HEK293 (cell line): Measurements from ENCODE around the gene HHLA2.

Experiments
- CTCF ChIA-PET: fragments of 350-600 bp; formaldehyde crosslinking; extraction: SDS; loops from one replicate; lab custom pipeline; 2021; ENCODE audit warnings: antibody characterized with exemption; lab: Yijun Ruan, JAX
- POLR2A ChIA-PET: fragments of 300-600 bp; formaldehyde crosslinking; extraction: SDS; loops from one replicate; lab custom pipeline; 2020; ENCODE audit warnings: antibody characterized with exemption, inconsistent platforms; lab: Yijun Ruan, JAX
- H3K27ac ChIP-seq: fragments of 200-500 bp; sonication (Bioruptor generic); 2 replicates; pipeline ENCODE4 v1.5.1; 2014; ENCODE audit warnings: low read depth, low read length, control low read depth, inconsistent platforms; ENCODE audit errors: extremely low read depth
- H3K36me3 ChIP-seq, 2 experiments: fragments of 200-500 bp in 1 of 2; sonication (Bioruptor generic) in 1 of 2; 1 replicate in 1 of 2; 2 replicates in 1 of 2; pipeline ENCODE4 v1.5.1; 2014 to 2017; ENCODE audit warnings: inconsistent platforms in 2 of 2, low read length in 2 of 2; ENCODE audit not compliant: control insufficient read depth in 2 of 2, insufficient read depth in 1 of 2
- H3K4me1 ChIP-seq: fragments of 200-500 bp; sonication (Bioruptor generic); 2 replicates; pipeline ENCODE4 v1.5.1; 2014; ENCODE audit warnings: mild to moderate bottlenecking, low read length, inconsistent platforms; ENCODE audit not compliant: control insufficient read depth, insufficient read depth
- H3K4me3 ChIP-seq: 2 replicates; pipeline ENCODE4 v1.5.1; 2011; ENCODE audit warnings: low read depth, mild to moderate bottlenecking, control low read depth, low read length, moderate library complexity
- H3K9me3 ChIP-seq: fragments of 200-500 bp; sonication (Bioruptor generic); 2 replicates; pipeline ENCODE4 v1.5.1; 2014; ENCODE audit warnings: low read depth, low read length, inconsistent platforms; ENCODE audit not compliant: control insufficient read depth, insufficient read depth
- GLI2 ChIP-seq: fragments of 450-650 bp; formaldehyde crosslinking; IDR thresholded peaks from 2 replicates; pipeline ENCODE4; 2017; ENCODE audit warnings: missing biosample characterization, missing genetic modification characterization, low read depth, borderline replicate concordance
- MEIS1 ChIP-seq: sonication (generic); formaldehyde crosslinking; IDR thresholded peaks from 2 replicates; pipeline ENCODE4 v1.8.1; 2022; ENCODE audit warnings: missing genetic modification reagents, mild to moderate bottlenecking, borderline replicate concordance
- OVOL3 ChIP-seq: fragments of 450-650 bp; formaldehyde crosslinking; IDR thresholded peaks from 2 replicates; pipeline ENCODE4 v1.5.1; 2016; ENCODE audit warnings: missing biosample characterization, missing genetic modification characterization
- RBAK ChIP-seq: fragments of 450-650 bp; formaldehyde crosslinking; IDR thresholded peaks from 2 replicates; pipeline ENCODE4 v1.5.1; 2016; ENCODE audit warnings: missing biosample characterization, missing genetic modification characterization
- SCRT1 ChIP-seq: fragments of 450-650 bp; formaldehyde crosslinking; IDR thresholded peaks from 2 replicates; pipeline ENCODE4 v1.5.1; 2016; ENCODE audit warnings: missing biosample characterization, missing genetic modification characterization, borderline replicate concordance
- TCF7L2 ChIP-seq: IDR thresholded peaks from 2 replicates; pipeline ENCODE4 v1.6.1; 2011; ENCODE audit warnings: low read depth, mild to moderate bottlenecking, inconsistent platforms, low read length, moderate library complexity, borderline replicate concordance
- ZBTB20 ChIP-seq: fragments of 450-650 bp; formaldehyde crosslinking; IDR thresholded peaks from 2 replicates; pipeline ENCODE4 v1.5.1; 2016; ENCODE audit warnings: missing biosample characterization, missing genetic modification characterization
- ZFP3 ChIP-seq: fragments of 450-650 bp; formaldehyde crosslinking; IDR thresholded peaks from 2 replicates; pipeline ENCODE4 v1.5.1; 2016; ENCODE audit warnings: low read depth, missing biosample characterization, missing genetic modification characterization
- ZNF121 ChIP-seq: fragments of 450-650 bp; formaldehyde crosslinking; IDR thresholded peaks from 2 replicates; pipeline ENCODE4 v1.5.1; 2016; ENCODE audit warnings: missing biosample characterization, missing genetic modification characterization
- ZNF155 ChIP-seq: fragments of 450-650 bp; formaldehyde crosslinking; IDR thresholded peaks from 2 replicates; pipeline ENCODE4 v1.5.1; 2016; ENCODE audit warnings: missing biosample characterization, missing genetic modification characterization
- ZNF426 ChIP-seq: fragments of 450-650 bp; formaldehyde crosslinking; IDR thresholded peaks from 2 replicates; pipeline ENCODE4 v1.5.1; 2017; ENCODE audit warnings: missing biosample characterization, missing genetic modification characterization, mild to moderate bottlenecking, inconsistent platforms, moderate library complexity
- ZNF473 ChIP-seq: fragments of 450-650 bp; formaldehyde crosslinking; IDR thresholded peaks from 2 replicates; pipeline ENCODE4 v1.5.1; 2017; ENCODE audit warnings: missing biosample characterization, missing genetic modification characterization
- ZNF510 ChIP-seq: fragments of 450-650 bp; formaldehyde crosslinking; IDR thresholded peaks from 2 replicates; pipeline ENCODE4 v1.5.1; 2018; ENCODE audit warnings: mild to moderate bottlenecking, missing genetic modification characterization, missing biosample characterization; ENCODE audit not compliant: insufficient replicate concordance
- ZNF544 ChIP-seq: fragments of 450-650 bp; formaldehyde crosslinking; IDR thresholded peaks from 2 replicates; pipeline ENCODE4 v1.5.0; 2017; ENCODE audit warnings: missing biosample characterization, missing genetic modification characterization
- ZNF585B ChIP-seq: fragments of 450-650 bp; formaldehyde crosslinking; IDR thresholded peaks from 2 replicates; pipeline ENCODE4 v1.5.1; 2016; ENCODE audit warnings: missing biosample characterization, missing genetic modification characterization
- ZNF629 ChIP-seq: fragments of 450-650 bp; formaldehyde crosslinking; IDR thresholded peaks from 2 replicates; pipeline ENCODE4 v1.5.1; 2017; ENCODE audit warnings: missing biosample characterization, missing genetic modification characterization
- ZNF660 ChIP-seq: fragments of 450-650 bp; IDR thresholded peaks from 2 replicates; pipeline ENCODE4 v1.5.1; 2018; ENCODE audit warnings: missing biosample characterization, mild to moderate bottlenecking, missing genetic modification characterization
- ZNF670 ChIP-seq: fragments of 450-650 bp; formaldehyde crosslinking; IDR thresholded peaks from 2 replicates; pipeline ENCODE4 v1.5.1; 2016; ENCODE audit warnings: missing biosample characterization, missing genetic modification characterization, low read depth
- ZNF843 ChIP-seq: fragments of 450-650 bp; formaldehyde crosslinking; IDR thresholded peaks from 2 replicates; pipeline ENCODE4 v1.5.1; 2016; ENCODE audit warnings: missing biosample characterization, missing genetic modification characterization
- TF ChIP-seq, protein P1 (sequence below): fragments of 450-650 bp; formaldehyde crosslinking; IDR thresholded peaks from 2 replicates; pipeline ENCODE4 v1.5.1; 2016; ENCODE audit warnings: missing biosample characterization, missing genetic modification characterization
- TF ChIP-seq, protein P2 (sequence below): fragments of 450-650 bp; formaldehyde crosslinking; IDR thresholded peaks from 2 replicates; pipeline ENCODE4 v1.5.1; 2016; ENCODE audit warnings: missing biosample characterization, missing genetic modification characterization
- TF ChIP-seq, protein P3 (sequence below): fragments of 450-650 bp; formaldehyde crosslinking; IDR thresholded peaks from 2 replicates; pipeline ENCODE4 v1.5.1; 2017; ENCODE audit warnings: missing biosample characterization, missing genetic modification characterization
- TF ChIP-seq, protein P4 (sequence below): fragments of 450-650 bp; formaldehyde crosslinking; IDR thresholded peaks from 2 replicates; pipeline ENCODE4 v1.5.1; 2016; ENCODE audit warnings: missing biosample characterization, missing genetic modification characterization

Gene HHLA2

DNA sequence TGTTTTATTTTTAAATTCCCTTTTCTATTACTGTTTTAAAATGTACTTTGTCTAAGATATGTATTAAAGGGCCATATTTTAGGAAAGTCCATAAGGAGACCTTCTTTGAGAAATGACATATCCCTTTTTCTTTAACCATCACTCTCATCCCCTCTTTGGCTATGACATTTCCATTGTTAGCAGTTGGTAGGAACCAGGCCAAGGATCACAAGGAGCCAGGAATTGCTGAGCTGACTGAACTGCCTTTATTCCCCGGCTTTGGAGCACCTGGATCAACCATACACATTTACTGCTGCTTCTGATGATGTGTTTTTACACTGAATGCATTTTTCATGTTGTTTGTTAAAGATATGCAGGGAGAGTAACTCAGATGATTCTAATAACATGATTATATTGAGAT, 79.7 kb downstream of the HHLA2 start:
- H3K27ac ChIP-seq: no peak overlapping the region
- CTCF ChIA-PET: no interaction called here
- TF ChIP-seq OVOL3 (tag by site-specific recombination) (no peak), SCRT1 (tag by site-specific recombination) (no peak), GLI2 (tag by site-specific recombination) (no peak), ZNF426 (tag by site-specific recombination) (no peak), ZNF544 (tag by site-specific recombination) (no peak)
- H3K4me1 ChIP-seq: no peaks in the 10 kb centered on the region
- H3K4me3 ChIP-seq: no peak overlapping the region
- POLR2A ChIA-PET: no interaction called here
- no peaks in the 10 kb centered on the region for H3K9me3 ChIP-seq
- no peaks in the 10 kb centered on the region for H3K36me3 ChIP-seq

DNA sequence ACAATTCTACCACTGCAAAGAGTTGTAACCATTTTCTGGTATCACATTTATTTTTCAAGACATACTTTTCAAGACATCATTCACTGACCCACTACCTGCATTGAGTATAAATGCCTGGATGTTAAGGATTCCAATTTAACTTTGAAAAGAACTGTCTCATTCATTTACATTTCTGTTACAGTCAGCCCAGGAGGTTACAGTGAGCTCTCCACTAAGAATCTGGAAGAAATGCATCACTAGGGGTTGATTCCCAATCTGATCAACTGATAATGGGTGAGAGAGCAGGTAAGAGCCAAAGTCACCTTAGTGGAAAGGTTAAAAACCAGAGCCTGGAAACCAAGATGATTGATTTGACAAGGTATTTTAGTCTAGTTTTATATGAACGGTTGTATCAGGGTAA, 81.0 kb downstream of the HHLA2 start:
- TF ChIP-seq, protein P1, sequence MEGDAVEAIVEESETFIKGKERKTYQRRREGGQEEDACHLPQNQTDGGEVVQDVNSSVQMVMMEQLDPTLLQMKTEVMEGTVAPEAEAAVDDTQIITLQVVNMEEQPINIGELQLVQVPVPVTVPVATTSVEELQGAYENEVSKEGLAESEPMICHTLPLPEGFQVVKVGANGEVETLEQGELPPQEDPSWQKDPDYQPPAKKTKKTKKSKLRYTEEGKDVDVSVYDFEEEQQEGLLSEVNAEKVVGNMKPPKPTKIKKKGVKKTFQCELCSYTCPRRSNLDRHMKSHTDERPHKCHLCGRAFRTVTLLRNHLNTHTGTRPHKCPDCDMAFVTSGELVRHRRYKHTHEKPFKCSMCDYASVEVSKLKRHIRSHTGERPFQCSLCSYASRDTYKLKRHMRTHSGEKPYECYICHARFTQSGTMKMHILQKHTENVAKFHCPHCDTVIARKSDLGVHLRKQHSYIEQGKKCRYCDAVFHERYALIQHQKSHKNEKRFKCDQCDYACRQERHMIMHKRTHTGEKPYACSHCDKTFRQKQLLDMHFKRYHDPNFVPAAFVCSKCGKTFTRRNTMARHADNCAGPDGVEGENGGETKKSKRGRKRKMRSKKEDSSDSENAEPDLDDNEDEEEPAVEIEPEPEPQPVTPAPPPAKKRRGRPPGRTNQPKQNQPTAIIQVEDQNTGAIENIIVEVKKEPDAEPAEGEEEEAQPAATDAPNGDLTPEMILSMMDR: no peak
- no peak for TF ChIP-seq ZNF585B (tag by site-specific recombination)
- TF ChIP-seq RBAK (tag by site-specific recombination): no peak
- no peak for TF ChIP-seq ZNF660 (tag by site-specific recombination)
- no peak for TF ChIP-seq ZNF843 (tag by site-specific recombination)
- no peak for TF ChIP-seq MEIS1
- TF ChIP-seq ZNF155 (tag by site-specific recombination): no peak
- TF ChIP-seq, protein P2, sequence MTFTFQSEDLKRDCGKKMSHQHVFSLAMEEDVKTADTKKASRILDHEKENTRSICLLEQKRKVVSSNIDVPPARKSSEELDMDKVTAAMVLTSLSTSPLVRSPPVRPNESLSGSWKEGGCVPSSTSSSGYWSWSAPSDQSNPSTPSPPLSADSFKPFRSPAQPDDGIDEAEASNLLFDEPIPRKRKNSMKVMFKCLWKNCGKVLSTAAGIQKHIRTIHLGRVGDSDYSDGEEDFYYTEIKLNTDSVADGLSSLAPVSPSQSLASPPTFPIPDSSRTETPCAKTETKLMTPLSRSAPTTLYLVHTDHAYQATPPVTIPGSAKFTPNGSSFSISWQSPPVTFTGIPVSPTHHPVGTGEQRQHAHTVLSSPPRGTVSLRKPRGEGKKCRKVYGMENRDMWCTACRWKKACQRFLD (tag by site-specific recombination): no peak
- TF ChIP-seq, protein P3, sequence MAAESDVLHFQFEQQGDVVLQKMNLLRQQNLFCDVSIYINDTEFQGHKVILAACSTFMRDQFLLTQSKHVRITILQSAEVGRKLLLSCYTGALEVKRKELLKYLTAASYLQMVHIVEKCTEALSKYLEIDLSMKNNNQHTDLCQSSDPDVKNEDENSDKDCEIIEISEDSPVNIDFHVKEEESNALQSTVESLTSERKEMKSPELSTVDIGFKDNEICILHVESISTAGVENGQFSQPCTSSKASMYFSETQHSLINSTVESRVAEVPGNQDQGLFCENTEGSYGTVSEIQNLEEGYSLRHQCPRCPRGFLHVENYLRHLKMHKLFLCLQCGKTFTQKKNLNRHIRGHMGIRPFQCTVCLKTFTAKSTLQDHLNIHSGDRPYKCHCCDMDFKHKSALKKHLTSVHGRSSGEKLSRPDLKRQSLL: no peak
- no peak for TF ChIP-seq ZNF473 (tag by site-specific recombination)
- no peak for TF ChIP-seq ZNF670
- no peak for TF ChIP-seq ZNF510 (tag by site-specific recombination)
- TF ChIP-seq ZNF629 (tag by site-specific recombination): no peak
- TF ChIP-seq, protein P4, sequence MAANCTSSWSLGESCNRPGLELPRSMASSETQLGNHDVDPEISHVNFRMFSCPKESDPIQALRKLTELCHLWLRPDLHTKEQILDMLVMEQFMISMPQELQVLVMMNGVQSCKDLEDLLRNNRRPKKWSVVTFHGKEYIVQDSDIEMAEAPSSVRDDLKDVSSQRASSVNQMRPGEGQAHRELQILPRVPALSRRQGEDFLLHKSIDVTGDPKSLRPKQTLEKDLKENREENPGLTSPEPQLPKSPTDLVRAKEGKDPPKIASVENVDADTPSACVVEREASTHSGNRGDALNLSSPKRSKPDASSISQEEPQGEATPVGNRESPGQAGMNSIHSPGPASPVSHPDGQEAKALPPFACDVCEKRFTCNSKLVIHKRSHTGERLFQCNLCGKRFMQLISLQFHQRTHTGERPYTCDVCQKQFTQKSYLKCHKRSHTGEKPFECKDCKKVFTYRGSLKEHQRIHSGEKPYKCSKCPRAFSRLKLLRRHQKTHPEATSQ: no peak
- no peak for TF ChIP-seq ZNF121
- TF ChIP-seq TCF7L2: no peak
- TF ChIP-seq ZFP3 (tag by site-specific recombination): no peak
- no peak for TF ChIP-seq ZBTB20 (tag by site-specific recombination)
- H3K4me3 ChIP-seq: no peak overlapping the region
- H3K4me1 ChIP-seq: no peaks in the 10 kb centered on the region
- POLR2A ChIA-PET: no interaction called here
- H3K36me3 ChIP-seq: no peaks in the 10 kb centered on the region
- H3K27ac ChIP-seq: no peak overlapping the region
- CTCF ChIA-PET: no interaction called here
- H3K9me3 ChIP-seq: no peaks in the 10 kb centered on the region
